Fibroblast of skin of back (primary cell): ENCODE data around the gene CCDC33.
A peak's percentile ranks its signal among the peaks of the same experiment; 100 is the strongest.

Experiments used
- DNase-seq: peaks from one replicate; pipeline ENCODE4 v3.0.0-alpha.2; 2013

The CCDC33 gene

DNA sequence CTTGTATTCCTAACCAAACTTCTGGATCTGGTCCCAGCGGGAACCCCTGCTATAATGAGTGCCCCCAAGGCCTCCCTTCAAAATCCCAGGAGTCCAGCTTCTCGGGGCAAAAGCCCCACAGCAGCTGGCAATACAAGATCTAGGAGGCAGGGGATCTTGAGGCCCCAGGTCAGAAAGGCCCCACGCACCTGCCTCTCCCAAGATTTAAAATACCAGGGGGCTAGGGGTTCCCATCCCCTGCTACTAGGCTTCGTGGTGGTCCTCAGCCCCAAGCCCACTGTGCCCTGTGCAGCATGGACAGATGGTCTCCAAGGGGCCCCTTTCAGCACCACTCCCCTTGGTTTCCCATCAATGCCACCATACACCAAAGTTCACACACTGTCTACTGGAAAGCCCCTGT lies 147.2 kb downstream of the CCDC33 start:
- no peak for DNase-seq

GRCh38 chr15:74383695-74384565 lies 147.8 kb downstream of the CCDC33 start:
- no peak for DNase-seq

DNA sequence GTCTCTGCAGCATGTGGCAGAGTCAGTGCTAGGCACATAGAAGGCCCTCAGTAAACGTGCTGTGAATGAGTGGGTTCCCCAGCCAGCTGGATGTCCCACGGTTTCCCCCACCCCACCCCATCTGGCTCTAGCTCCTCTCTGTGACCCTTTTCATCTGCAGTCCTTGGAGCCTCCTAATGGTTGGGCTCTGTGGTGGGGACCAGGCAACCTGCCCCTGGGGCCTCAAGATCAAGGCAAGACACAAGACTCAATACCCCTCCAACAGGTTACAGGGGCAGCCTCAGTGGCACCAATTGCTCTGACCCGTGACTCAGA lies 148.4 kb downstream of the CCDC33 start:
- DNase-seq, result no peak

GRCh38 chr15:74384881-74385643 lies 148.9 kb downstream of the CCDC33 start:
- peak; percentile 67 for DNase-seq

DNA sequence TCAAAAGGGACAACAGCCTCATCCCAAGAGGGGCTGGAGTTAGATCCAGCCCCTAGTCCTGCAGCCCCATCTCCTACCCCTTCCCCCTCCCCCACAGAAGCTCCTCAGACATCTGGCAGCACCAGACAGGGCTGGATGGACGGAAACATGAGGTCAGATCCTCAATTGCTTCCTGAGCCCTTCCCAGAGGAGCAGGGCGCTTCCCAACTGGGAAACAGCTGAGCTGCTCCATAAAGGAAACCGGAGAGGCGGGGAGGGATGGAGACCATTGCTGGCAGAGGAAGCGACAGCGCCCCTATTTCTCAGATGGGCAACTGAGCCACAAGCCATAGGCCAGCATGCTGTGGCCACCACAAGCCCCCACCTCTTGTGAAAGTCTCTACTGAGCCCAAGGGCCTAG lies 149.6 kb downstream of the CCDC33 start:
- DNase-seq, result no peak
